Measurements from ENCODE around the gene RUBCNL.

The RUBCNL gene

DNA sequence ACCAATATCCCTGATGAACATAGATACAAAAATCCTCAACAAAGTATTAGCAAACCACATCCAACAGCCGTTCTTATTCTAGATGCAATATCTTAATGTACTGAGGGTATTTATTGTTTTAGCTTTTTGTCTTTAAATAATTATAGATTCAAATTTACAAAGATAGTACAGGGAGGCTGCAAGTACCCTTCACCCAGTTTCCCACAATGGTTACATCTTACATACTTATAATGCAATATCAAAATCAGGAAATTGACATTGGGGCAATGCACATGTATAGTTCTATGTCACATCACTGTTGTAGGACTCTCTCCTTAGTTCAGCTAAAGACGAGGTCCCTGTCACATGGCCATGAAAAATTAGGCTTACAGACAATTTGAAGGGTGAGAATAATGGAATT lies 75.8 kb downstream of the RUBCNL start:
- in situ Hi-C loops (cut with HindIII; ENCODE audit: low sequenced_read_pairs) = no loop called here

DNA sequence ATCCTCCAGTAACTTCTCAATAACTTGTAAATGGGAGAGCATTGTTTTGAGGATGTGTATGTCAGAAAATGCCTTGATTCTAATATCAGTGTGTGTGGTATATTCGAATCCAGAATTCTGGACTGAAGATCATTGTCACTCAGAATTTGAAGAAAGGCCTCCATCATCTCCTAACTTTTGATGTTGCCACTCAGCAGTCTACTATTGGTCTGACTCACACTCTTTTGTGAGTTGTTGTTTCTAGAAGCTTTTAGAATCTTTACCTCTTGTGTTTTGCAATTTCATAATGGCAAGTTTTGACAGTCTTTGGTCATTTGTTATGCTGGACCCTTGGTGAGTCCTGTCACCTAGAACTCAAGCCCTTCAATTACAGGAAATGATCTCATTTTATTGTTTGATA lies 77.0 kb downstream of the RUBCNL start:
- in situ Hi-C loops (cut with HindIII; ENCODE audit: low sequenced_read_pairs) = no loop called here

DNA sequence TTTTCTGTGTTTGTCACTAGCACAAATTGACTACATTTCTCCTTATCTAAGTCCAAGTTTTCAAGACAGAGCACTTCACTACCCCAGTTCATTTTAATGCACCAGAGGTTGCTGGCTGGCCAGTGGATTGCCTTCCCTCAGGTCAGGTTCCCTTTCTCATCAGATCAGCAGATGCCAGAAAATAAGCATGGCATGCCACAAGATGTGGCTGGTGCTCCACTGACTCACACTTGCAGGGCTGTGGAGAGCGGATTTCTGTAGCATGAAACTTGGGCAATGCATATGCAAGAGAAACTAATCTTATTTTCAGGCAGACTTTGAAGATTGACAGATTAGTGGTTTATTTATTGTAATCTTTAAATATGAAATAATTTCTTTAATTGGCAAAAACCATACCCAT lies 79.5 kb downstream of the RUBCNL start:
- in situ Hi-C loops (cut with HindIII; ENCODE audit: low sequenced_read_pairs) = no loop called here

DNA sequence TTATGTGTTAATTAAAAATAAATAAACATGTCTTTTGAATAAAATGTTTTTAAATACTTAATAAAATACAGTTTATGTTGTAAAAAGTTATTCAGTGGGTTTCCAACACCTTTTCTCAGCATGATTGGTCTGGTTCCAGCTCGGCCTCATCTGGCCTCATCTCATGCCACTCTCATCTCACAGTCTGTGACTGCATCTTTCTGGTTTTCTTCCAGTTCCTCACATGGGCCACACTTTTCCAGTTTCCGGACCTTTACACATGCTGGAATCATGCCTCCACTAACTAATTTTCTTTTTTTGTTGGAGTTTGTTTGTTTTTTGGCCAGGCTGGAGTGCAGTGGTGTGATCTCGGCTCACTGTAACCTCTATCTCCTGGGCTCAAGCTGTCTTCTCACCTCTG lies 82.5 kb downstream of the RUBCNL start:
- in situ Hi-C loops (cut with HindIII; ENCODE audit: low sequenced_read_pairs) = no loop called here

DNA sequence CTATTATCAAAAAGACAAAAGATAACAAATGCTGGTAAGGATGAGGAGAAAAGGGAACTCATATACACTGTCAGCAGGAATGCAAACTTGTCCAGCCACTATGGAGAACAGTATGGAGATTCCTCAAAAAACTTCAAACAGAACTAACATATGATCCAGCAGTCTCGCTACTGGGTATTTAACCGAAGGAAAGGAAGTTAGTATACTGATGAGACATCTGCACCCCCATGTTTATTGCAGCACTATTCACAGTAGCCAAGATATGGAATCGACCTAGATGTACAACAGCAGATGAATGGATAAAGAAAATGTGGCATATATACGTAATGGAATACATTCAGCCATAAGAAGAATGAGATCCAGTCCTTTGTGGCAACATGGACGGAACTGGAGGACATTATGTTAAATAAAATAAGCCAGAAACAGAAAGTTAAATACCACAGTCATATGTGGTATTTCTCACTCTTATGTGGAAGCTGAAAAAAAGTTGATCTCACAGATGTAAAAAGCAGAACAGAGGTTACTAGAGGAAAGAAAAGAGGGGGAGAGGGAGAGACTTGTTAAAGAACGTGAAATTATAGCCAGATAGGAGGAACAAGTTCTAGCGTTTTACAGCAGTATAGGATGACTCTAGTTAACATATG lies 83.2 kb downstream of the RUBCNL start:
- in situ Hi-C loops (cut with HindIII; ENCODE audit: low sequenced_read_pairs) = no loop called here

DNA sequence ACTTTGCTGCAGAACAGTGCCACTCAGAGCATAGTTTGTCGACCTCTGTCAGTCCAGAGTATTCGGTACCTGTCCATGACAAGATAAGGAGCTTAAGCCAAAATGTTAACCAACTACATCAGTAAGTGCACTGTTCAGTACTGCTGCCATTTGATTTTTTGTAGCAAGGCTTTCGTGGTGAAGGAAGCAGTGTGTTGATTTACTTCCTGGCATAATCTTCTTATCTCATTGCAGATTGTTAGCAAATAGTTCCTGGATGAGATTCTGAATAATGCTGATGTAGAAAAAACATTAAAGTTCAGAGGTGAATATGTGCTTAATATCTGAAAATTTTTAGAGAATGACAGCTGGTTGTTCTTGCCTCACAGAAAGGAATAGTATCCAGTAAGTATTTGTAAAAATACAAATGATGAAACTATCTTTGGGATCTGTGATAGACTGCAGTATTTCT lies 89.7 kb downstream of the RUBCNL start:
- in situ Hi-C loops (cut with HindIII; ENCODE audit: low sequenced_read_pairs) = no loop called here

DNA sequence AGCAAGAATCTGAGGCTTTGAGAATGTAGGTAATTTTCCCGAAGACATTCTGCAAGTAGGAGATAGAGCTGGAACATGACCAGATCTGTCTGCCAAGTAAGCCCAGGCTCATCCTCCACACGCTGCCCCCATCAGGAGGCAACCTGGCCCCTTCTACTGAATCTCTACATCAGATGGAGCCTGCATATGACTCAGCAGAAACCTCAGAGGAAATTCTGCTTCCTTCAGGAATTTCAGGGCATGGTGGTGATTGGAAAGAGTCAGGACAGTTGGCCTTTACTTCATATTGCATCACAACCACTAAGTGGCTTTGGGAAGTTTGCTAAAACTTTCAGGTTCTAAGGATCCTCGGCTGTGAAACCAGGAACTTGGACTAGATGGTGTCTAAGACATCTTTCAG lies 90.1 kb downstream of the RUBCNL start:
- in situ Hi-C loops (cut with HindIII; ENCODE audit: low sequenced_read_pairs) = no loop called here

DNA sequence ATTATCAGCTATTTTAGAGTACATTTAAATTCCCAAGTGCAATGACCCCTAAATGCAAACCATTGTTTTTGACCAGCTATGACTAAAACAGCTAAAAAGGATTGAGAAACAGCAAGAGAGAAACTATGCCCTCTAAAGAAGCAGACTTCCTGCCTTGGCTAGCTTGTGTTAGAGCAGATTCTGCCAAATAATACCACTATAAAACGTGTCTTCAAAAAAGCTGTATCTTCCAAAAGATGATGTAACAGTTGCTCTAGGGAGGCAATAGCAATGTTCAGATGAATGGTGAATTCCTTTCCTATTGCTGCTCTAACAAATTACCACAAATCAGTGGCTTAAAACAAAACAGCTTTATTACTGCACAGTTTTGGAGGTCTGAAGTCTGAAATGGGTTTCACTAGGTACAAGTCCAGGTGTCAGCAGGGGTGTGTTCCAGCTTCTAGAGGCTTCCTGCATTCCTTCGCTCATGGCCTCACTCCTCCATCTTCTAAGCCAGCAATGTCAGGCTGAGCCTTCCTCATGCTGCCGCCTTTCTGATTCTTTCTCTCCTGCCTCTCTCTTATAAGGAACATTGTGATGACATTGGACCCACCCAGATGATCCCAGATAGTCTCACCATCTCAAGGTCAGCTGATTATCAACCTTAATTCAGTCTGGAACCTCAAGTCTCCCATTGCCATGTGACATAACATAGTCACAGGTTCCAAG lies 90.8 kb downstream of the RUBCNL start:
- in situ Hi-C loops (cut with HindIII; ENCODE audit: low sequenced_read_pairs) = no loop called here

DNA sequence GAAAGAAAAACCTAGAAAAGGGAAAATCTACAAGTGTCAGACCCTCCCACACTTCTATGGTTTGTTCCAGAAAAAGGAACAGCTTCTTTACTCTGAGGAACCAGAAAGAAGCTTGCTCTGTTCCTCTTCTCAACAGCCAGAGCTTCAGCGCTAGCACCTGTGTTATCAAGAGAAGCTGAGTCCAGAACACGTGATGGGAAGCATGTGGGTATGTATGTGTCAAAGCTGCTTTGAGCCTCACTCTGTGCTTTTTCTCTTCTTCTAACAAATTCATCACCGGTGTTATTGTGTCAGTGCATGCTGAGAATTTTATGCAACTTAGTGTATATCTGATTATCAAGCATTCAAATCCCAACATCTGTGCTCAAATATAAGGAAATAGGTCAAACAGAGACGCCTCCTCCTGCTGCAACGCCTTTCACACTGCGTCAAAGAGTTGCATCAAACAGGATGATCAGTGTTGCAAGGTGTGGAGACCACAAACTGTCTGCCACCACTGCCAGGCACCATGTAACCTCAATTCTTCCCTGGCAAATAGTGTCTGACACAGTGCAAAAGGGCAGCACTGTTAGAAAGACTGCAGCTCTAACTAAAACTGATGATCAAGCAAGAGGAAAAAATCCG lies 91.4 kb downstream of the RUBCNL start:
- in situ Hi-C loops (cut with HindIII; ENCODE audit: low sequenced_read_pairs) = no loop called here

DNA sequence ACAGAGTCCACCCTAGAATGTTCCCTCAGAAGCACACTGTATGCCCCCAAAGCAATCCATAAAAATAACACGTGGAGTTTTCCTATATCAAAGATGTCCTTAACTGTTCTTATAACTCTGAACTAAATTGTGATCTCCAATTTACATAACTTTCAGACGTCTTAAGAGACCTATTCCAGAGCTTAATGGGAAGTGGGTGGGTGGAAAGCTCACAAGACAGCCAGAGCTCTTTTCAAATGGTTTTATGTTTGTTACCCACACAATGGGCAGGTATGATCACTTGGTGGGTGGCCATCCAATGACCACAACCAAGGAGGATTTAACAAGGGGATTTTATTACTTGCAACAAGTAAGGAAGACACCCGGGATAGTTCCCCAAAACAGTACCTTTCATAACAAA lies 93.6 kb downstream of the RUBCNL start:
- in situ Hi-C loops (cut with HindIII; ENCODE audit: low sequenced_read_pairs) = no loop called here
